Neural progenitor cell (in vitro differentiated cells): Measurements from ENCODE around the gene PDIA5. TPM values are rescaled to one million over a fixed set of nuclear protein-coding genes. Genes with fewer than 3 reads are reported as not detected.

Source experiments
- DNase-seq: peaks from one replicate; pipeline ENCODE4 v3.0.0-alpha.2; 2016; ENCODE audit warnings: low spot score
- H2AFZ ChIP-seq: fragments of 200-600 bp; sonication (generic); replicated peaks from 2 replicates; pipeline ENCODE4 v1.6.1; 2016; ENCODE audit warnings: antibody characterized with exemption
- H3F3A ChIP-seq: fragments of 200-600 bp; sonication (generic); 2 replicates; pipeline ENCODE4 v1.6.1; 2016; ENCODE audit warnings: antibody characterized with exemption, low read depth
- H3K27ac ChIP-seq: fragments of 200-600 bp; sonication (generic); 2 replicates; pipeline ENCODE4 v1.5.1; 2016; ENCODE audit warnings: mild to moderate bottlenecking
- H3K27me3 ChIP-seq: fragments of 200-600 bp; sonication (generic); 2 replicates; pipeline ENCODE4 v1.6.1; 2016; ENCODE audit warnings: mild to moderate bottlenecking, moderate library complexity
- H3K36me3 ChIP-seq: fragments of 200-600 bp; sonication (generic); 2 replicates; pipeline ENCODE4 v1.5.1; 2016
- H3K4me1 ChIP-seq: fragments of 200-600 bp; sonication (generic); 2 replicates; pipeline ENCODE4 v1.6.1; 2016; ENCODE audit warnings: mixed run types
- H3K4me2 ChIP-seq: fragments of 200-600 bp; sonication (generic); 2 replicates; pipeline ENCODE4 v1.6.1; 2016
- H3K4me3 ChIP-seq: fragments of 200-600 bp; sonication (generic); 2 replicates; pipeline ENCODE4 v1.5.1; 2016
- H3K79me2 ChIP-seq: fragments of 200-600 bp; sonication (generic); 2 replicates; pipeline ENCODE4 v1.6.1; 2016; ENCODE audit warnings: low read depth
- H3K9ac ChIP-seq: fragments of 200-600 bp; sonication (generic); 2 replicates; pipeline ENCODE4 v1.6.1; 2016
- H3K9me3 ChIP-seq: fragments of 200-600 bp; sonication (generic); 2 replicates; pipeline ENCODE4 v1.5.1; 2016; ENCODE audit warnings: low read depth
- H4K20me1 ChIP-seq: fragments of 200-600 bp; sonication (generic); 2 replicates; pipeline ENCODE4 v1.6.1; 2016; ENCODE audit warnings: low read depth
- H3K27ac Mint-ChIP-seq: 3 replicates; pipeline ENCODE4 v1.8.0; 2021; ENCODE audit warnings: mixed read lengths
- H3K27me3 Mint-ChIP-seq: 2 replicates; pipeline ENCODE4 v1.8.0; 2022; ENCODE audit warnings: low read depth, mild to moderate bottlenecking, inconsistent platforms, moderate library complexity, mixed read lengths; ENCODE audit not compliant: insufficient read depth
- H3K36me3 Mint-ChIP-seq: 3 replicates; pipeline ENCODE4 v1.8.0; 2021; ENCODE audit warnings: mixed read lengths
- H3K4me1 Mint-ChIP-seq: 3 replicates; pipeline ENCODE4 v1.8.0; 2021; ENCODE audit warnings: mixed read lengths
- H3K4me3 Mint-ChIP-seq: 3 replicates; pipeline ENCODE4 v1.8.0; 2021; ENCODE audit warnings: mild to moderate bottlenecking, moderate library complexity, mixed read lengths
- H3K9me3 Mint-ChIP-seq: 3 replicates; pipeline ENCODE4 v1.8.0; 2020; ENCODE audit warnings: mixed read lengths
- EZH2 ChIP-seq: fragments of 200-600 bp; sonication (generic); IDR thresholded peaks from 2 replicates; pipeline ENCODE4 v1.6.1; 2017; ENCODE audit warnings: antibody characterized with exemption, mild to moderate bottlenecking, moderate library complexity
- EZH2phosphoT487 ChIP-seq: fragments of 200-600 bp; sonication (generic); IDR thresholded peaks from 2 replicates; pipeline ENCODE4 v1.6.1; 2017; ENCODE audit warnings: antibody characterized with exemption
- total RNA-seq: library from RNA; depleted of rRNA; stranded (reverse); fragments of >200 nt; gene quantifications from 2 replicates; pipeline ENCODE4 v1.2.3, GENCODE V29; 2015; ENCODE audit warnings: low replicate concordance
- TF ChIP-seq, protein P1 (sequence below): fragments of 200-600 bp; sonication (generic); IDR thresholded peaks from 2 replicates; pipeline ENCODE4 v1.5.1; 2017; ENCODE audit warnings: antibody characterized with exemption, mild to moderate bottlenecking

PDIA5 gene
- total RNA-seq, 1 donor from 2014 or later = 15.8 TPM

DNA sequence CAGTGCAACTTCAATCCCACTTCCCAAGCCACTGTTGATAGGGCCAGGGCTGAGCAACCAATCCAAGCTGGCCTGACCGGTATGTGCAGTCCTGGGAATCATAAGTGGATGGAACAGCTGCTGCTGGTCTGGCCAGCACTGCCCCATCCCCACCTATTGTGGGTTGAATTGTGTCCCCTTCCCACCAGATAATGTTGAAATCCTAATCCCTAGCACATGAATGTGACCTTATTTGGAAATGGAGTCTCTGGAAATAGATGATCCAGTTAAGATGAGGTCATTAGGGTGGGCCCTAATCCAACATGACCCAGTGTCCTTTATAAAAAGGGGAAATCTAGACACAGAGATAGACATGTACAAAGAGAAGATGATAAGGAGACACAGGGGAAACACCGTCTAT lies 13.7 kb upstream of the PDIA5 start:
- no peaks in the 10 kb centered on the region for H3K9me3 Mint-ChIP-seq

DNA sequence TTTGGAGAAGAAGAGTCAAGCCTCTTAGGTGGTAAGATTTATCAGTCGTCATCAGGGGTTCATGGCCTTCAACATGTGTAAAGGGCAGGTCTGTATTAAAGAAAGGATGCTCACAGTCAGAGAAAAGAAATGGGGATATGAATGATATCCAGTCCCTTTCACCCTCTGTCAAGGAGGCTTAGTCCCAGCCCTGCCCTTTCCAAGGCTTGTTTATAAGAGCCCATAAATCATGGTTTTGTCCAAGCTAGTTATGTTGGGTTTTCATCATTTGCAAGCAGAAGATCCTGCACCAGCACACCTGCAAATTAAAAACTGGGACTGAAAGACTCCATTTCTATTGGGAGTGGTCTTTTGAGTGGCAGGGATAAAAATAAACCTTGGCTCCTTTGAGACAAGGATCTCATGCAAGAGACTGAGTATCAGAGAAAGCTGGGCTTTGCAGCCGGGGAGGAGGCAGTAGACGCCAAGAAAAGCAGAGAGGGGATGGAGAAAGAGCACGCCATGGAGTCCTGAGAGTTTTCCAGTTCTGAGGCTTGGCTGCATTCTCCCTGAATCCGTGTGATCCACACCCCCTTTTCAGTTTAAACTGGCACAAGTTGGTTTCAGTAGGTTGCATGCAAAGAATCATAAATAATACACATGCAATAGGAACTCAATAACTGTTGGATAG lies 12.6 kb upstream of the PDIA5 start:
- TF ChIP-seq, protein P1, sequence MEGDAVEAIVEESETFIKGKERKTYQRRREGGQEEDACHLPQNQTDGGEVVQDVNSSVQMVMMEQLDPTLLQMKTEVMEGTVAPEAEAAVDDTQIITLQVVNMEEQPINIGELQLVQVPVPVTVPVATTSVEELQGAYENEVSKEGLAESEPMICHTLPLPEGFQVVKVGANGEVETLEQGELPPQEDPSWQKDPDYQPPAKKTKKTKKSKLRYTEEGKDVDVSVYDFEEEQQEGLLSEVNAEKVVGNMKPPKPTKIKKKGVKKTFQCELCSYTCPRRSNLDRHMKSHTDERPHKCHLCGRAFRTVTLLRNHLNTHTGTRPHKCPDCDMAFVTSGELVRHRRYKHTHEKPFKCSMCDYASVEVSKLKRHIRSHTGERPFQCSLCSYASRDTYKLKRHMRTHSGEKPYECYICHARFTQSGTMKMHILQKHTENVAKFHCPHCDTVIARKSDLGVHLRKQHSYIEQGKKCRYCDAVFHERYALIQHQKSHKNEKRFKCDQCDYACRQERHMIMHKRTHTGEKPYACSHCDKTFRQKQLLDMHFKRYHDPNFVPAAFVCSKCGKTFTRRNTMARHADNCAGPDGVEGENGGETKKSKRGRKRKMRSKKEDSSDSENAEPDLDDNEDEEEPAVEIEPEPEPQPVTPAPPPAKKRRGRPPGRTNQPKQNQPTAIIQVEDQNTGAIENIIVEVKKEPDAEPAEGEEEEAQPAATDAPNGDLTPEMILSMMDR = no peak
- TF ChIP-seq EZH2phosphoT487 = no peak
- TF ChIP-seq EZH2 = no peak
- Histone ChIP-seq H3F3A (no peaks in the 10 kb centered on the region), H3K4me2 (no peak overlapping the region), H3K36me3 (no peaks in the 10 kb centered on the region), H3K4me1 (peaks cover 8% of the 10 kb centered on the region), H3K27me3 (no peaks in the 10 kb centered on the region), H3K9me3 (no peaks in the 10 kb centered on the region), H3K79me2 (no peaks in the 10 kb centered on the region), H3K9ac (no peak overlapping the region), H2AFZ (no peak overlapping the region), H4K20me1 (no peaks in the 10 kb centered on the region), H3K27ac (no peak overlapping the region), H3K4me3 (no peak overlapping the region)
- no peak for DNase-seq
- no peaks in the 10 kb centered on the region for H3K36me3 Mint-ChIP-seq
- no peak overlapping the region for H3K4me3 Mint-ChIP-seq
- no peak overlapping the region for H3K27ac Mint-ChIP-seq
- H3K9me3 Mint-ChIP-seq = no peaks in the 10 kb centered on the region
- H3K27me3 Mint-ChIP-seq = peaks cover 10% of the 10 kb centered on the region
- no peaks in the 10 kb centered on the region for H3K4me1 Mint-ChIP-seq

More for the DNA sequence above, 13.7 kb upstream of the PDIA5 start:
- no peaks in the 10 kb centered on the region for H3K79me2 ChIP-seq
- Mint-ChIP-seq H3K4me1 (no peaks in the 10 kb centered on the region), H3K36me3 (no peaks in the 10 kb centered on the region), H3K27ac (no peak overlapping the region), H3K4me3 (no peak overlapping the region), H3K27me3 (peaks cover 10% of the 10 kb centered on the region)
- no peaks in the 10 kb centered on the region for H3K36me3 ChIP-seq
- no peaks in the 10 kb centered on the region for H3K27me3 ChIP-seq
- H3K4me3 ChIP-seq = no peak overlapping the region
- TF ChIP-seq EZH2phosphoT487 (no peak), EZH2 (no peak)
- TF ChIP-seq, protein P1 = no peak
- no peaks in the 10 kb centered on the region for H3K9me3 ChIP-seq
- H4K20me1 ChIP-seq = no peaks in the 10 kb centered on the region
- H2AFZ ChIP-seq = no peak overlapping the region
- H3K27ac ChIP-seq = no peak overlapping the region
- DNase-seq = no peak
- no peaks in the 10 kb centered on the region for H3F3A ChIP-seq
- H3K4me1 ChIP-seq = peaks cover 8% of the 10 kb centered on the region
- no peak overlapping the region for H3K4me2 ChIP-seq
- H3K9ac ChIP-seq = no peak overlapping the region

DNA sequence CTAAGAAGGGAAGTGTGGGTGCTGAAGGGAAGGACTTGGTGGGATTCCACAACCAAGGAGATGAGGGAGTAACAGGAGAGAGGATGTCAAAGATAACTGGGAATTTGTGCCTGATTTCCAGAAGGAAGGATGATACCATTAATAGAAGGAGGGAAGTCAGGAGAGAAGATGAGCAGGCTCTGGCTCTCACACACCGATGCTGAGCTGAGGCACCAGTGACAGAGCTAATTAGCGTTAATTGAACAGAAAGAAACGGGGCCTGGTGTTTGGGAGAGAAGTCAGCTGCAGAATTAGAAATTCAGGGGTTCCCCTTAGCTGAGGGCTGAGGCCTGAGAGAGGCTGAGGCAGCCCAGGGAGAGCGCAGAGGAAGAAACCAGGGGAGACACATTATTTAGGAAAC lies 11.9 kb upstream of the PDIA5 start:
- Histone ChIP-seq H3K36me3 (no peaks in the 10 kb centered on the region), H3K4me3 (no peak overlapping the region), H3K4me1 (peaks cover 8% of the 10 kb centered on the region), H3K27me3 (peaks cover under 1% of the 10 kb centered on the region), H2AFZ (no peak overlapping the region), H3K4me2 (no peak overlapping the region), H3K9ac (no peak overlapping the region), H3K27ac (no peak overlapping the region), H4K20me1 (no peaks in the 10 kb centered on the region), H3K9me3 (no peaks in the 10 kb centered on the region), H3F3A (no peaks in the 10 kb centered on the region), H3K79me2 (no peaks in the 10 kb centered on the region)
- no peak overlapping the region for H3K4me3 Mint-ChIP-seq
- H3K4me1 Mint-ChIP-seq = no peaks in the 10 kb centered on the region
- peaks cover 10% of the 10 kb centered on the region for H3K27me3 Mint-ChIP-seq
- no peaks in the 10 kb centered on the region for H3K36me3 Mint-ChIP-seq
- H3K9me3 Mint-ChIP-seq = no peaks in the 10 kb centered on the region
- no peak for DNase-seq
- TF ChIP-seq, protein P1 = no peak
- TF ChIP-seq EZH2phosphoT487 (no peak), EZH2 (no peak)
- H3K27ac Mint-ChIP-seq = no peak overlapping the region
